Stimulated activated naive B cell treated with anti-CD40 and anti-IgM and Interleukin-4, amounts not matched to agents 10 μg/mL and 1 μg/mL and 100 μg/mL, for 72 hours (primary cell): ENCODE data around the gene RXRA.

Experiments used
- ATAC-seq, 2 donors: fragments of 150-1000 bp; cut with Tn5 transposase; replicated peaks; 2 replicates each; pipeline ENCODE4 v1.10.0; 2021; ENCODE audit warnings: moderate library complexity in 1 of 2
- DNase-seq: peaks from one replicate; pipeline ENCODE4 v3.0.0; 2021
- H3K27ac Mint-ChIP-seq: one replicate; pipeline ENCODE4 v1.8.0; 2022; ENCODE audit warnings: mild to moderate bottlenecking, mixed read lengths
- H3K27me3 Mint-ChIP-seq, 2 donors: one replicate each; pipeline ENCODE4 v1.8.0; 2022; ENCODE audit warnings: mixed read lengths in 2 of 2
- H3K36me3 Mint-ChIP-seq, 2 donors: one replicate each; pipeline ENCODE4 v1.8.0; 2022; ENCODE audit warnings: mixed read lengths in 2 of 2, mild to moderate bottlenecking in 1 of 2
- H3K4me1 Mint-ChIP-seq, 2 donors: one replicate each; pipeline ENCODE4 v1.8.0; 2022; ENCODE audit warnings: mixed read lengths in 2 of 2, mild to moderate bottlenecking in 1 of 2
- H3K4me3 Mint-ChIP-seq, 2 donors: one replicate each; pipeline ENCODE4 v1.8.0; 2022; ENCODE audit warnings: mild to moderate bottlenecking in 2 of 2, mixed read lengths in 2 of 2, moderate library complexity in 1 of 2
- H3K9me3 Mint-ChIP-seq, 2 donors: one replicate each; pipeline ENCODE4 v1.8.0; 2022; ENCODE audit warnings: mixed read lengths in 2 of 2, mild to moderate bottlenecking in 1 of 2

The RXRA gene

DNA sequence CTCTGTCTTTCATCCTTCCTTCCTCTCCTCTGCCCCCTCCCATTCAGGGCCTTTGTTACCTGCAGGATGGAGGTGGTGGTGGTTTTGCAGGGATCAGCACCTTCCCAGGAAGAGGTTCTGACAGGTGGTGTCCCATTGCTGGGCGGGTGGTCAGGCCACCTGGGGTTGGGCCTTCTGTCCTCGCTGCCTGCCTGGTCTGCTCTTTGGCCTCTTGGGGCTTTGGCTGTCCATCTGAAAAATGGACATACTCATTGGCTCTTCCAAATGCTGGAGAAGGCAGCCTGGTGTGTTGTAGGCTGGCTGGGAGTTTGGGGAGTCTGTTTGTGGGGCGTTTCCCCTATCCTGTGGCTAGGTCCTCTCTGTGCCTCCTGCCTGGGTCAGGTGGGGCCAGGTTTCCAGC is 4.3 kb downstream of the RXRA start:
- peaks cover 3 to 30% of the 10 kb centered on the region in 2 donors for H3K27me3 Mint-ChIP-seq
- DNase-seq, result no peak
- no peak overlapping the region for H3K4me3 Mint-ChIP-seq
- H3K4me1 Mint-ChIP-seq, result peaks cover 8 to 32% of the 10 kb centered on the region in 2 donors
- H3K9me3 Mint-ChIP-seq, result no peaks in the 10 kb centered on the region
- H3K36me3 Mint-ChIP-seq, result no peaks in the 10 kb centered on the region
- ATAC-seq, result no peak
- H3K27ac Mint-ChIP-seq, result no peak overlapping the region

GRCh38 chr9:134331186-134332025 is 5.2 kb downstream of the RXRA start:
- H3K9me3 Mint-ChIP-seq, result no peaks in the 10 kb centered on the region
- peaks cover 8 to 32% of the 10 kb centered on the region in 2 donors for H3K4me1 Mint-ChIP-seq
- H3K4me3 Mint-ChIP-seq, result no peak overlapping the region
- H3K36me3 Mint-ChIP-seq, result no peaks in the 10 kb centered on the region
- DNase-seq (no peak), ATAC-seq (no peak)
- H3K27ac Mint-ChIP-seq, result no peak overlapping the region
- H3K27me3 Mint-ChIP-seq, result peaks cover 3 to 30% of the 10 kb centered on the region in 2 donors

DNA sequence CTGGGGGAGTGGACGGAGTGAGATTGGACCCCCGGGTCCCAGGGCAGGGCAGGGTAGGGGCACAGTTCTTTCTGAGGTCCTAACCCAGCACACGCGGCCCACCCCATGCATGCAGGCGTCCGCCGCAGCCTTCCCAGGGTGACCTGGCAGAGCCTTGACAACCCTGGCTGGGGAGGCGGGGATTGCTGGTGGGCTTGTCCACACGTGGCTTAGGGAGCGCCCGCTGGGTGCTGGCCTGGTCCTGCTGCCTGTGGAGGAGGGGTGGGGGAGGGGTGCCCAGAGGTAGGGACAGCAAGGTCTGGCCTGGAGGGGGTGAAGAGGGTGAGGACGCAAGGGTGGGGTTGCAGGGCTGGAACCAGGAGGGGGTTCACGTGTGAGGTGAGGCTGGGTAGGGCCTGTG is 6.0 kb downstream of the RXRA start:
- Mint-ChIP-seq H3K4me1 (peaks cover 8 to 29% of the 10 kb centered on the region in 2 donors), H3K36me3 (no peaks in the 10 kb centered on the region), H3K27me3 (peaks cover 3 to 30% of the 10 kb centered on the region in 2 donors)

DNA sequence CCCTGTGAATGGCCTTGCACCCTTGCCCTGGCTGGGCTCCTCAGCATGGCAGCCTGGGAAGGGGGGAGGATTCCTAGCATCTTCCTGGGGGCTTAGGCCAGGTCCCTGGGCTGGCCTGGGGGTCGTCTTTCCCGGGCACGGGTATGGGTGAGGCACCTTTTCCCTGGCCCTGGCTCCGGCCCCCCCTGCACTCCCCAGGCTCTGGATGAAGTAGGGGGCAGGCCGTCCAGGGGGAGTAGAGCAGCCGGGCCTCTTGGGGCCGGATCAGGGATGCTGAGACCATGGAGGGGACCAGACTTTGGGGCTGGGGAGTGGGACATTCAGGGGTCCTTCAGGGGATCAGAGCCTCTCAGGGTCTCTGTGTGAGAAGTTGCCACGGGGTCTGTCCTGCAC is 6.6 kb downstream of the RXRA start:
- DNase-seq, result no peak
- no peaks in the 10 kb centered on the region for H3K36me3 Mint-ChIP-seq
- no peaks in the 10 kb centered on the region for H3K9me3 Mint-ChIP-seq
- no peak overlapping the region for H3K27ac Mint-ChIP-seq
- ATAC-seq, result no peak
- peaks cover 3 to 30% of the 10 kb centered on the region in 2 donors for H3K27me3 Mint-ChIP-seq
- peaks cover 8 to 23% of the 10 kb centered on the region in 2 donors for H3K4me1 Mint-ChIP-seq
- H3K4me3 Mint-ChIP-seq, result no peak overlapping the region

More for the DNA sequence above, 6.0 kb downstream of the RXRA start:
- no peak for ATAC-seq
- no peak for DNase-seq
- H3K9me3 Mint-ChIP-seq, result no peaks in the 10 kb centered on the region
- H3K4me3 Mint-ChIP-seq, result no peak overlapping the region
- H3K27ac Mint-ChIP-seq, result no peak overlapping the region

DNA sequence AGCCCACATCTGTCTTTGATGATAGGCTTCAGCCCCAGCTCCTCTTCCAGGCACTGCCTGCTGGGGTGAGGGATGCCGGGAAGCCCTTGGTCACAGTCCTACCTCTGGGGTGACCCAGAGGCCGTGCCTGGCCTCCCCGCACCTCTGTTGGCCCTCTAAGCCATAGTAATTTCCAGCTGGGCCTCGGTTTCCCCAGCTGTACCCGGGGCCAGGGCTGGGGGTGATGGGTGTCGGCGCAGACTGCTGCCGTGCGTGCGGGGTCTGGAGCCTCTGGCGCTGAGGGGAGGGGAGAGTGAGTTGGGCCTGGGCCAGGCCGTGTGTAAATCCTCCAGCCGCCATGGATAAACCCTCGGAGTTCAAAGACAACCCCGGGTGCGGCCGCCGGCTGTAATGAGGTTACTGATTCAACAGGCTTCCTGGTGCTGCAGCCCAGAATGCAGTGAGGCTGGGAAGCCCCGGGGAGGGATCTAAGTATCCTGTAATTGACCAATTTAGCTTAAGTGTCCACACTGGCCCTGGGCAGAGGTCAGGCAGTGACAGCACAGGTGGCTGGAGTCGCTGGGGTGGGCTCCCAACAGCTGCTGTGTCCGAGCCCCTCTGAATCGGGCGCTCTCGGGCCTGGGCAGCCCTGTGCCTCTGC is 7.1 kb downstream of the RXRA start:
- no peak overlapping the region for H3K27ac Mint-ChIP-seq
- H3K27me3 Mint-ChIP-seq, result peaks cover 3 to 25% of the 10 kb centered on the region in 2 donors
- DNase-seq, result no peak
- no peak for ATAC-seq
- no peaks in the 10 kb centered on the region for H3K9me3 Mint-ChIP-seq
- H3K4me3 Mint-ChIP-seq, result no peak overlapping the region
- peaks cover 8 to 19% of the 10 kb centered on the region in 2 donors for H3K4me1 Mint-ChIP-seq
- no peaks in the 10 kb centered on the region for H3K36me3 Mint-ChIP-seq

- no peaks in the 10 kb centered on the region for H3K36me3 Mint-ChIP-seq
- H3K4me1 Mint-ChIP-seq, result peaks cover 8 to 19% of the 10 kb centered on the region in 2 donors
- no peaks in the 10 kb centered on the region for H3K9me3 Mint-ChIP-seq
- H3K27ac Mint-ChIP-seq, result no peak overlapping the region
- H3K4me3 Mint-ChIP-seq, result no peak overlapping the region
- ATAC-seq (no peak), DNase-seq (no peak)
- H3K27me3 Mint-ChIP-seq, result peaks cover 3 to 23% of the 10 kb centered on the region in 2 donors
Observed at GRCh38 chr9:134333874-134334581, 7.8 kb downstream of the RXRA start.

GRCh38 chr9:134335061-134335460 is 8.8 kb downstream of the RXRA start:
- H3K27me3 Mint-ChIP-seq, result peaks cover 0 to 13% of the 10 kb centered on the region in 2 donors
- H3K4me1 Mint-ChIP-seq, result peaks cover 2 to 14% of the 10 kb centered on the region in 2 donors
- H3K36me3 Mint-ChIP-seq, result no peaks in the 10 kb centered on the region
- H3K27ac Mint-ChIP-seq, result no peak overlapping the region
- DNase-seq (no peak), ATAC-seq (no peak)
- H3K4me3 Mint-ChIP-seq, result no peak overlapping the region
- no peaks in the 10 kb centered on the region for H3K9me3 Mint-ChIP-seq

DNA sequence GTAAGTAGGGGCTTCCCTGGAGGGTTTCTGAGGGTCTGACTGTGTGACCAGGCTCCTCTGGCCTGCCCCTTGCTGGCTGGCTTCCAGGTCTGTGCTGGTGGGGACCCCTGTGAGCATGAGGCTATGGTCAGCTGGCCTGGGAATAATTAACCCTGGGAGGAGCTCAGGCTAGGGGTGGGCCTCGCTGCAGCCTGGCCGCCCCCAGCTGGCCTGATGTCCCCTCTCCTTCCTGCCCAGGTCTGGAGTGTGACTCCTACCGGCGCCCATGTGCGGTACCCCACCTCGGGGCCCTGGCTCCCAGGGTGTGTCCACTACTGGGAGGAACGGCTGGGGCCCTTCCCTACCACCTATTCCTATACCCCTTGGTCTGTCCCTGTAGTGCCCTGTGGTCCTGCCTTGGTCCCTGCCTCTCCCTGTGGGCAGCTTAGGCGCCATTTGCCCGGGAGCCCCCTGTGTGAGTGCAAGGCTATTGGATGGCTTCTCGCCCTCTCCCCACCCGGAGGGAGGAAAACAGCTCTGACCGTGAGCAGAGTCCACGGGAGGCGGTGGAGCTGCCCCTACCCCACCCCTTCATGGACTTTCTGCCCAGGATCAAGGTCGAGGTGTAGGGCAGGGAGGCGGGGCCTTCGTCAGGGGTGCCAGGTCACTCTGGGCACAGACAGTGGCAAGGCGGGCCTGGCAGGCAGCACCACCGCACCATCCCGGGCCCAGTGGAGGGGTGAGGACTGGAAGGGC is 9.4 kb downstream of the RXRA start:
- DNase-seq, result no peak
- Mint-ChIP-seq H3K27ac (no peak overlapping the region), H3K4me1 (peaks cover 0 to 12% of the 10 kb centered on the region in 2 donors), H3K27me3 (peaks cover 0 to 7% of the 10 kb centered on the region in 2 donors), H3K9me3 (no peaks in the 10 kb centered on the region), H3K36me3 (no peaks in the 10 kb centered on the region), H3K4me3 (no peak overlapping the region)
- ATAC-seq, result no peak

DNA sequence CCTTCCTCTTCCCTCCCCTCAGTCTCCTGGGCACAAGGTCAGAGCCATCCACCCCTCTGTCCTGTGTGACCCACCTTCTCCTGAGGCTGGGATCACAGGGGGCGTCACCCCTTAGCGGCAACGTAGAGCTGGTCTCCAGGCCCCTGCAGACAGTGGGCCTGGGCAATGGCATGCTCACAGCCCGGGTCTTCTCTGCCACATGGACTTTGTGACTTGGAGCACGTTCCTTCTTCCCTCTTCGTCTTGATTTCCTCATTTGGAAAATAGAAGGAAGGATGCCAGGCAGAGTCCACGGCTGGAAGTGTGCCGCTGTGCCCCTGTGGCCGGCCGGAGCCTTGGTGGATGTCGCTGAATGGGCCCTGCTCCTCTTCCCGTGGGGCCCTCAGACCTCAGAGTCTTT is 10.0 kb downstream of the RXRA start:
- Mint-ChIP-seq H3K9me3 (no peaks in the 10 kb centered on the region), H3K36me3 (no peaks in the 10 kb centered on the region), H3K4me1 (peaks cover 2 to 12% of the 10 kb centered on the region in 2 donors), H3K27ac (no peak overlapping the region), H3K27me3 (peaks cover 0 to 7% of the 10 kb centered on the region in 2 donors), H3K4me3 (no peak overlapping the region)
- DNase-seq (no peak), ATAC-seq (no peak)

GRCh38 chr9:134336924-134337323 is 10.7 kb downstream of the RXRA start:
- Mint-ChIP-seq H3K4me3 (no peak overlapping the region), H3K27me3 (peaks cover 0 to 7% of the 10 kb centered on the region in 2 donors), H3K27ac (no peak overlapping the region), H3K36me3 (no peaks in the 10 kb centered on the region), H3K9me3 (no peaks in the 10 kb centered on the region), H3K4me1 (peaks cover 6 to 17% of the 10 kb centered on the region in 2 donors)
- DNase-seq, result no peak
- no peak for ATAC-seq

DNA sequence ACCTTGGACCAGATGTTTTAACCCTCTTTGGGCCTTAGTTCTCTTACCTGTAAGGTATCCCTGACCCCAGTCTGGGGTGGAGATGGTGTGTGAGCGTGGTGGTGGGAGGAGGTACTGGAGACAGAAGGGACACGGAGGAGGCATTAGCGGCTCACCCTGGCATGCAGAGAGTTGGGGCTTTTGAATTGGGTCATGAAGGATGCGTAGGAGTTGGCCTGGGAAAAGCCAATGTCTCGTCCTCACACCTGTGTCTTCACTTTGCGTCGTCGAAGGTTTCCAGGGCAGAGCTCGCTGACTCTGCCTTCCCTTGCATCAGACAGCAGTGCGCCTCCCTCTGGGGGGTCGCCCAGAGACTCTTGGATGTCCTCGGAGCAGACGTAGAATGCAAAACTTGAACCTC is 11.2 kb downstream of the RXRA start:
- no peak overlapping the region for H3K27ac Mint-ChIP-seq
- DNase-seq, result no peak
- H3K27me3 Mint-ChIP-seq, result peaks cover 0 to 7% of the 10 kb centered on the region in 2 donors
- no peaks in the 10 kb centered on the region for H3K9me3 Mint-ChIP-seq
- H3K36me3 Mint-ChIP-seq, result no peaks in the 10 kb centered on the region
- ATAC-seq, result no peak
- no peak overlapping the region for H3K4me3 Mint-ChIP-seq
- peaks cover 9 to 17% of the 10 kb centered on the region in 2 donors for H3K4me1 Mint-ChIP-seq

DNA sequence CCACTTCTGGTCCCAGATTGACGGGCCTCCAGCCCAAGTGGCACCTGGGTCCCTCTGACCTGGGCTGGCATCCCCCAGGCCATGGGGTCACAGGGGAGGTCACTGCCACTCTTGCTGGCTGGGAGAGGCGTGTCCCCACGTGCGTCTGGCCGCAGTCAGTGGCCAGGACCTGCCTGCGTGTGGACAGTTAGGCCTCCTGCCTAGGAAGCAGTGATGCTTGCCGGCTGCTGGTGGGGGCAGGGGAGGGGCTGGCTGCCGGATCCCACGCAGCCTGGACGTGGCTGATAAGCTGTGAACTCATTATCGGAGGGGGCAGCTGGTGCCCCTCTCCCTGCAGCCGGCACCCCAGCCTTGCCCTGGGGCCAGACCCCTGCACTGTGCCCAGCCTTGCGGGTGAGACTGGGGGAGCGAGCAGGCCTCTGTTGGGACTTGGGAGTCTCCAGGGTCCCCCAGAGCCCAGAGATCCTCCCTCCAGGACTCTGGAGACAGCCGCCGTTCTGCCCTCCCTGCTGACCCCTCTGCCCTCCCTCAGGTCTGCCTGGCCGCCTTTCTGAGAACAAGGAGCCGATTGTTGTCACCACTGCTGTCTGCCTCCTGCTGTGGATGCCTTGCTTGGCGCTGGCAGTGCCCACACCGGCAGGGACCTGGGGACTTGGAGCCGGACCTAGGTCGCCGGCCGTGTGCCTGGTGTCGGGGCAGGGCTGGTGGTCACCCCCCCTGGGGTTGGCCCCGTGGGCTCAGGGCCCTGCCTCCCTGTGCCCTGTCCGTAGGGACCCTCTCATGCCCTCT is 12.3 kb downstream of the RXRA start:
- Mint-ChIP-seq H3K9me3 (no peaks in the 10 kb centered on the region), H3K36me3 (no peaks in the 10 kb centered on the region), H3K4me3 (no peak overlapping the region)

GRCh38 chr9:134339183-134339806 is 13.0 kb downstream of the RXRA start:
- no peak overlapping the region for H3K27ac Mint-ChIP-seq
- ATAC-seq, result no peak
- H3K9me3 Mint-ChIP-seq, result no peaks in the 10 kb centered on the region
- no peak for DNase-seq
- no peaks in the 10 kb centered on the region for H3K36me3 Mint-ChIP-seq
- H3K4me3 Mint-ChIP-seq, result no peak overlapping the region
- peaks cover 0 to 9% of the 10 kb centered on the region in 2 donors for H3K27me3 Mint-ChIP-seq
- H3K4me1 Mint-ChIP-seq, result peaks cover 10 to 22% of the 10 kb centered on the region in 2 donors

More for the DNA sequence above, 12.3 kb downstream of the RXRA start:
- peaks cover 10 to 16% of the 10 kb centered on the region in 2 donors for H3K4me1 Mint-ChIP-seq
- no peak overlapping the region for H3K27ac Mint-ChIP-seq
- peaks cover 0 to 7% of the 10 kb centered on the region in 2 donors for H3K27me3 Mint-ChIP-seq
- DNase-seq (no peak), ATAC-seq (no peak)
